ENCODE measurements around the gene CHRND. TPM values are rescaled to one million over a fixed set of nuclear protein-coding genes. Genes with fewer than 3 reads are reported as not detected.

CHRND gene
- polyA plus RNA-seq, 1 donor from 2014 or later, result not detected

- no peak overlapping the region for H3K9ac ChIP-seq (ENCODE audit: low read length)
- no peak overlapping the region for H3K27ac ChIP-seq (ENCODE audit: low read length)
- no peaks in the 10 kb centered on the region for H3K36me3 ChIP-seq (ENCODE audit: insufficient read depth, low read length)
- H3K27me3 ChIP-seq (ENCODE audit: insufficient read depth, low read depth, low read length), result no peaks in the 10 kb centered on the region
- no peak overlapping the region for H3K4me3 ChIP-seq (ENCODE audit: low read length)
- H4K20me1 ChIP-seq (ENCODE audit: insufficient read depth), result no peaks in the 10 kb centered on the region
- TF ChIP-seq REST (IDR thresholded peaks at IDR 0.05; ENCODE audit: borderline replicate concordance), result no peak
- TF ChIP-seq EZH2 (IDR thresholded peaks at IDR 0.05; ENCODE audit: borderline replicate concordance, insufficient read depth, low read length, poor library complexity, severe bottlenecking), result no peak
- TF ChIP-seq RAD21 (conservative IDR thresholded peaks at IDR 0.05), result no peak
- no peak for TF ChIP-seq EP300 (conservative IDR thresholded peaks at IDR 0.05; ENCODE audit: poor library complexity, severe bottlenecking)
- TF ChIP-seq POLR2AphosphoS5 (IDR thresholded peaks at IDR 0.05), result no peak
- TF ChIP-seq SMC3 (conservative IDR thresholded peaks at IDR 0.05; ENCODE audit: poor library complexity), result no peak
- H3K9me2 ChIP-seq (ENCODE audit: insufficient read depth, low read length), result no peaks in the 10 kb centered on the region
- H3K4me2 ChIP-seq (ENCODE audit: low read length), result no peak overlapping the region
- no peak overlapping the region for H2AFZ ChIP-seq (ENCODE audit: low read depth, low read length)
- no peaks in the 10 kb centered on the region for H3K79me2 ChIP-seq (replicated peaks; ENCODE audit: insufficient read depth, low read length)
- H3F3A ChIP-seq (ENCODE audit: insufficient read depth, low read length, poor library complexity, severe bottlenecking), result no peaks in the 10 kb centered on the region
- H3K9me3 ChIP-seq (ENCODE audit: low read length), result no peaks in the 10 kb centered on the region
Measured at GRCh38 chr2:232562515-232563151, 36.7 kb downstream of the CHRND start.

GRCh38 chr2:232563580-232563979 is 37.6 kb downstream of the CHRND start:
- Histone ChIP-seq H3K4me3 (ENCODE audit: low read length) (no peak overlapping the region), H3K79me2 (replicated peaks; ENCODE audit: insufficient read depth, low read length) (no peaks in the 10 kb centered on the region), H3K36me3 (ENCODE audit: insufficient read depth, low read length) (no peaks in the 10 kb centered on the region), H3K9me2 (ENCODE audit: insufficient read depth, low read length) (no peaks in the 10 kb centered on the region), H3F3A (ENCODE audit: insufficient read depth, low read length, poor library complexity, severe bottlenecking) (no peaks in the 10 kb centered on the region), H3K27ac (ENCODE audit: low read length) (no peak overlapping the region), H3K9me3 (ENCODE audit: low read length) (no peaks in the 10 kb centered on the region), H3K4me2 (ENCODE audit: low read length) (no peak overlapping the region), H3K27me3 (ENCODE audit: insufficient read depth, low read depth, low read length) (no peaks in the 10 kb centered on the region), H2AFZ (ENCODE audit: low read depth, low read length) (no peak overlapping the region), H4K20me1 (ENCODE audit: insufficient read depth) (no peaks in the 10 kb centered on the region), H3K9ac (ENCODE audit: low read length) (no peak overlapping the region)
- TF ChIP-seq CTCF (IDR thresholded peaks at IDR 0.05; ENCODE audit: poor library complexity, severe bottlenecking) (no peak), EZH2 (IDR thresholded peaks at IDR 0.05; ENCODE audit: borderline replicate concordance, insufficient read depth, low read length, poor library complexity, severe bottlenecking) (no peak), POLR2AphosphoS5 (IDR thresholded peaks at IDR 0.05) (no peak), RAD21 (conservative IDR thresholded peaks at IDR 0.05) (no peak), TAF1 (IDR thresholded peaks at IDR 0.05; ENCODE audit: low read depth) (no peak), MXI1 (conservative IDR thresholded peaks at IDR 0.05; ENCODE audit: poor library complexity, severe bottlenecking) (no peak), SMC3 (conservative IDR thresholded peaks at IDR 0.05; ENCODE audit: poor library complexity) (no peak), EP300 (conservative IDR thresholded peaks at IDR 0.05; ENCODE audit: poor library complexity, severe bottlenecking) (no peak), REST (IDR thresholded peaks at IDR 0.05; ENCODE audit: borderline replicate concordance) (no peak)

Measured in neural cell (in vitro differentiated cells).